22Rv1 (cell line): Measurements from ENCODE around the gene PLEKHM3.

Source experiments
- ZFX ChIP-seq: fragments of 450-650 bp; IDR thresholded peaks from 2 replicates; pipeline ENCODE4 v1.6.1; 2017; ENCODE audit warnings: antibody characterized with exemption, borderline replicate concordance
- TF ChIP-seq, protein P1 (sequence below): fragments of 450-650 bp; IDR thresholded peaks from 2 replicates; pipeline ENCODE4 v1.5.1; 2017; ENCODE audit warnings: mild to moderate bottlenecking

GRCh38 chr2:207995887-207996286, 29.4 kb downstream of the PLEKHM3 start:
- TF ChIP-seq, protein P1, sequence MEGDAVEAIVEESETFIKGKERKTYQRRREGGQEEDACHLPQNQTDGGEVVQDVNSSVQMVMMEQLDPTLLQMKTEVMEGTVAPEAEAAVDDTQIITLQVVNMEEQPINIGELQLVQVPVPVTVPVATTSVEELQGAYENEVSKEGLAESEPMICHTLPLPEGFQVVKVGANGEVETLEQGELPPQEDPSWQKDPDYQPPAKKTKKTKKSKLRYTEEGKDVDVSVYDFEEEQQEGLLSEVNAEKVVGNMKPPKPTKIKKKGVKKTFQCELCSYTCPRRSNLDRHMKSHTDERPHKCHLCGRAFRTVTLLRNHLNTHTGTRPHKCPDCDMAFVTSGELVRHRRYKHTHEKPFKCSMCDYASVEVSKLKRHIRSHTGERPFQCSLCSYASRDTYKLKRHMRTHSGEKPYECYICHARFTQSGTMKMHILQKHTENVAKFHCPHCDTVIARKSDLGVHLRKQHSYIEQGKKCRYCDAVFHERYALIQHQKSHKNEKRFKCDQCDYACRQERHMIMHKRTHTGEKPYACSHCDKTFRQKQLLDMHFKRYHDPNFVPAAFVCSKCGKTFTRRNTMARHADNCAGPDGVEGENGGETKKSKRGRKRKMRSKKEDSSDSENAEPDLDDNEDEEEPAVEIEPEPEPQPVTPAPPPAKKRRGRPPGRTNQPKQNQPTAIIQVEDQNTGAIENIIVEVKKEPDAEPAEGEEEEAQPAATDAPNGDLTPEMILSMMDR, result no peak
- TF ChIP-seq ZFX, result no peak
